Measurements from ENCODE around the gene DCP2. TPM values are rescaled to one million over a fixed set of nuclear protein-coding genes. Genes with fewer than 3 reads are reported as not detected.

DCP2 gene
- total RNA-seq, 1 experiment from 2014 or later = 176 TPM

DNA sequence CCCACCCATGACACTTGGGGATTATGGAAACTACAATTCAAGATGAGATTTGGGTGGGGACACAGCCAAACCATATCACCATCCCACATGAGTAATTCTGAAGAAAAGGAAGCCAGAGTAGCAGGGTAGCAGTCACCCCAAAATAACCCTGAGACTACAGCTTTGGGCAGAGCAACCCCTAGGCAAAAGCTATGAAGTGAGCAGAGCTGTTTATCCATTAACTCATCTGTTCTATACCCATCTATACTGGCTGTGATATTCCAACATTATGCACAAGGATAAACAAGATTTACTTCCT, 42.3 kb upstream of the DCP2 start:
- H2AFZ ChIP-seq (ENCODE audit: low read length) = no peak overlapping the region
- H3K9ac ChIP-seq (ENCODE audit: extremely low read depth, insufficient read length, low read length) = no peak overlapping the region
- no peak for DNase-seq
- Mint-ChIP-seq H3K27ac (no peak overlapping the region), H3K4me1 (peaks cover 4 to 5% of the 10 kb centered on the region in 2 experiments), H3K36me3 (ENCODE audit: insufficient read depth in 1 of 3, low read depth in 3 of 3) (no peaks in the 10 kb centered on the region; a peak in 2 of 7 replicates), H3K9me3 (no peaks in the 10 kb centered on the region), H3K4me3 (no peak overlapping the region), H3K27me3 (ENCODE audit: low read depth) (0 out of 2 replicates have a peak, but pooled peaks cover under 1% of the 10 kb centered on the region)
- no peak overlapping the region for H4K91ac ChIP-seq (ENCODE audit: insufficient read length, low read depth, low read length)
- no peak overlapping the region for H2BK5ac ChIP-seq (ENCODE audit: insufficient read length, low read length)
- H3K14ac ChIP-seq (ENCODE audit: insufficient read depth, low read length) = no peak overlapping the region
- H3K4me1 ChIP-seq (ENCODE audit: insufficient read depth, low read length) = no peaks in the 10 kb centered on the region
- H2AK5ac ChIP-seq (ENCODE audit: insufficient read length, low read length) = no peak overlapping the region
- no peak overlapping the region for H3K56ac ChIP-seq (ENCODE audit: insufficient read length, low read depth, low read length)
- no peaks in the 10 kb centered on the region for H4K20me1 ChIP-seq (ENCODE audit: control insufficient read depth, insufficient read depth, insufficient read length)
- no peak overlapping the region for H3T11ph ChIP-seq (ENCODE audit: low read length)
- TF ChIP-seq, protein P1, sequence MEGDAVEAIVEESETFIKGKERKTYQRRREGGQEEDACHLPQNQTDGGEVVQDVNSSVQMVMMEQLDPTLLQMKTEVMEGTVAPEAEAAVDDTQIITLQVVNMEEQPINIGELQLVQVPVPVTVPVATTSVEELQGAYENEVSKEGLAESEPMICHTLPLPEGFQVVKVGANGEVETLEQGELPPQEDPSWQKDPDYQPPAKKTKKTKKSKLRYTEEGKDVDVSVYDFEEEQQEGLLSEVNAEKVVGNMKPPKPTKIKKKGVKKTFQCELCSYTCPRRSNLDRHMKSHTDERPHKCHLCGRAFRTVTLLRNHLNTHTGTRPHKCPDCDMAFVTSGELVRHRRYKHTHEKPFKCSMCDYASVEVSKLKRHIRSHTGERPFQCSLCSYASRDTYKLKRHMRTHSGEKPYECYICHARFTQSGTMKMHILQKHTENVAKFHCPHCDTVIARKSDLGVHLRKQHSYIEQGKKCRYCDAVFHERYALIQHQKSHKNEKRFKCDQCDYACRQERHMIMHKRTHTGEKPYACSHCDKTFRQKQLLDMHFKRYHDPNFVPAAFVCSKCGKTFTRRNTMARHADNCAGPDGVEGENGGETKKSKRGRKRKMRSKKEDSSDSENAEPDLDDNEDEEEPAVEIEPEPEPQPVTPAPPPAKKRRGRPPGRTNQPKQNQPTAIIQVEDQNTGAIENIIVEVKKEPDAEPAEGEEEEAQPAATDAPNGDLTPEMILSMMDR (conservative IDR thresholded peaks at IDR 0.05) = no peak
- H3K79me2 ChIP-seq (ENCODE audit: insufficient read depth, low read length) = no peaks in the 10 kb centered on the region
- H3K27me3 ChIP-seq (ENCODE audit: insufficient read depth, low read length) = no peaks in the 10 kb centered on the region
- no peak overlapping the region for H2BK120ac ChIP-seq (ENCODE audit: low read depth, low read length, poor library complexity, severe bottlenecking)
- no peaks in the 10 kb centered on the region for H3K23me2 ChIP-seq (ENCODE audit: insufficient read length, low read depth, low read length, poor library complexity, severe bottlenecking)
- no peak overlapping the region for H3K4me2 ChIP-seq (ENCODE audit: insufficient read depth, insufficient read length, low read length)
- H3K79me1 ChIP-seq (ENCODE audit: insufficient read depth, low read depth, low read length, poor library complexity, severe bottlenecking) = no peaks in the 10 kb centered on the region
- no peak overlapping the region for H3K4ac ChIP-seq (ENCODE audit: low read depth, low read length)
- no peaks in the 10 kb centered on the region for H3K9me3 ChIP-seq (ENCODE audit: control insufficient read depth, low read depth, low read length)
- no peak overlapping the region for H4K8ac ChIP-seq (replicated peaks; ENCODE audit: insufficient read length, low read depth, low read length)
- no peak overlapping the region for H2BK15ac ChIP-seq (ENCODE audit: low read depth, low read length)
- no peak overlapping the region for H3K18ac ChIP-seq (ENCODE audit: insufficient read length, low read depth, low read length)
- no peak overlapping the region for H3K23ac ChIP-seq (ENCODE audit: insufficient read length, low read depth, low read length)
- H4K5ac ChIP-seq (ENCODE audit: insufficient read length, low read depth, low read length) = no peak overlapping the region
- no peak overlapping the region for H3K27ac ChIP-seq (ENCODE audit: insufficient read length, low read depth, low read length)
- no peak overlapping the region for H2BK12ac ChIP-seq (ENCODE audit: insufficient read length, low read depth, low read length)
- H2BK20ac ChIP-seq (ENCODE audit: low read depth, low read length, poor library complexity, severe bottlenecking) = no peak overlapping the region

All from H9 (cell line).